GM18505 (cell line): ENCODE data around the gene P2RY6.
"Not testable (repeated sequence)": the region's sequence is repeated elsewhere in the genome, so short reads cannot be mapped to it uniquely, and the experiment has no call there.

Source experiments
- ATAC-seq: cut with Tn5 transposase; IDR thresholded peaks from one replicate; pipeline ENCODE4 v1.9.1; 2021; ENCODE audit not compliant: unreplicated experiment
- POLR2A ChIP-seq: IDR thresholded peaks from 4 replicates; pipeline ENCODE4 v1.6.1; 2011; ENCODE audit warnings: borderline replicate concordance; ENCODE audit not compliant: insufficient read depth, insufficient read length; ENCODE audit errors: extremely low read depth

Gene P2RY6

GRCh38 chr11:73271936-73272679, at the start of gene P2RY6:
Gene P2RY6 (plus strand): TSS chr11:73272338. CDS start chr11:73296519, 24,181 bp downstream.
- TF ChIP-seq POLR2A: no peak
- no peak for ATAC-seq

- no peak for ATAC-seq
- TF ChIP-seq POLR2A: no peak
Measured at GRCh38 chr11:73223998-73224730, 48.0 kb upstream of the P2RY6 start.

- no peak for ATAC-seq
- no peak for TF ChIP-seq POLR2A
Measured at GRCh38 chr11:73225001-73225686, 47.0 kb upstream of the P2RY6 start.

GRCh38 chr11:73225851-73226250, 46.3 kb upstream of the P2RY6 start:
- TF ChIP-seq POLR2A: no peak

GRCh38 chr11:73226297-73227006, 45.7 kb upstream of the P2RY6 start:
- no peak for TF ChIP-seq POLR2A
- no peak for ATAC-seq

More at GRCh38 chr11:73225851-73226250, 46.3 kb upstream of the P2RY6 start:
- no peak for ATAC-seq

- no peak for TF ChIP-seq POLR2A
- no peak for ATAC-seq
Measured at GRCh38 chr11:73227571-73228211, 44.4 kb upstream of the P2RY6 start.

GRCh38 chr11:73228268-73229134, 43.6 kb upstream of the P2RY6 start:
- no peak for ATAC-seq
- TF ChIP-seq POLR2A: no peak

GRCh38 chr11:73229321-73229895, 42.7 kb upstream of the P2RY6 start:
- TF ChIP-seq POLR2A: no peak
- ATAC-seq: no peak

GRCh38 chr11:73229896-73230875, 42.0 kb upstream of the P2RY6 start:
- no peak for ATAC-seq
- TF ChIP-seq POLR2A: no peak

GRCh38 chr11:73230931-73231330, 41.2 kb upstream of the P2RY6 start:
- no peak for ATAC-seq
- TF ChIP-seq POLR2A: no peak

- not testable (repeated sequence) for ATAC-seq
Measured at GRCh38 chr11:73232487-73232886, 39.7 kb upstream of the P2RY6 start.
